NOMO-1 treated with dmso at 0.1 percent for 144 hours (cell line): ENCODE data around the gene CBARP.
"Not testable (repeated sequence)": the region's sequence is repeated elsewhere in the genome, so short reads cannot be mapped to it uniquely, and the experiment has no call there.

Source experiments
- DNase-seq: peaks from one replicate; lab custom pipeline; 2025; ENCODE audit not compliant: unreplicated experiment; lab: John Stamatoyannopoulos, UW

The CBARP gene

GRCh38 chr19:1254081-1254527 is 16.3 kb upstream of the CBARP start:
- DNase-seq, result no peak

- DNase-seq, result no peak
These were observed 15.8 kb upstream of the CBARP start for GRCh38 chr19:1253514-1254080.

- DNase-seq, result peak; percentile 96
These were observed 15.2 kb upstream of the CBARP start for GRCh38 chr19:1252821-1253513.

DNA sequence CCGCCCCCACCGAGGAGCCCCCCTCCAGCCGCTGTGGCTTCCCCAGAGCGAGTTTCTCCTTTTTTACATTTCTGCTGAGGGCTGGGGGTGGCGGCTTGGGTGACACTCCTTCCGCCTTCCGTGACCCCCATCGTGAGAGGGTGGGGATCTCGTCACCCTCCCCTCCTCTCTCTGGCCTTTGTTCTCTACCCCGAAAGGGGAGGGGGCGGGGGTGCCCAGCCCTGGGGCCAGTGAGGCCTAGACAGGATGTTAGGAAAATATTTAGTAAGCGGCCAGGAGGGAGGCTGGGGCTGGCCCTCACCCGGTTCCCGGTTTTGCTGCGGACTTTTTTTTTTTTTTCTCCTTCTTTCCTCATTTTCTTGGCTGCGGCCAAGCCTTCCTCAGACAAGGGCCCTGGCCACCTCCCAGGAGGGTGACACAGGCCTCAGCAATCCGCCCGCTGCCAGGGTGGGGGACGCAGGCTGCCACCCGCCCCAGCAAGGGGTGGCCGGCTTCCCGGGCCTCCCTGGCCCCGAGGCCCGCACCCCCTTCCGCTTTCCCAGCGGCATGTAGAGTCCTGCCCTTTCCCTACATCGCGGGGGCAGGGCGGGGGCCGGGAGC is 14.5 kb upstream of the CBARP start:
- DNase-seq, result peak; percentile 95

- DNase-seq, result peak; percentile 83
These were observed 13.8 kb upstream of the CBARP start for GRCh38 chr19:1251330-1252220.

- peak; percentile 50 for DNase-seq
These were observed 12.8 kb upstream of the CBARP start for GRCh38 chr19:1250437-1251260.

GRCh38 chr19:1249990-1250436 is 12.2 kb upstream of the CBARP start:
- no peak for DNase-seq

- DNase-seq, result peak; percentile 88
These were observed 11.6 kb upstream of the CBARP start for GRCh38 chr19:1249298-1249989.

- DNase-seq, result peak; percentile 82
These were observed 11.0 kb upstream of the CBARP start for GRCh38 chr19:1248786-1249297.

DNA sequence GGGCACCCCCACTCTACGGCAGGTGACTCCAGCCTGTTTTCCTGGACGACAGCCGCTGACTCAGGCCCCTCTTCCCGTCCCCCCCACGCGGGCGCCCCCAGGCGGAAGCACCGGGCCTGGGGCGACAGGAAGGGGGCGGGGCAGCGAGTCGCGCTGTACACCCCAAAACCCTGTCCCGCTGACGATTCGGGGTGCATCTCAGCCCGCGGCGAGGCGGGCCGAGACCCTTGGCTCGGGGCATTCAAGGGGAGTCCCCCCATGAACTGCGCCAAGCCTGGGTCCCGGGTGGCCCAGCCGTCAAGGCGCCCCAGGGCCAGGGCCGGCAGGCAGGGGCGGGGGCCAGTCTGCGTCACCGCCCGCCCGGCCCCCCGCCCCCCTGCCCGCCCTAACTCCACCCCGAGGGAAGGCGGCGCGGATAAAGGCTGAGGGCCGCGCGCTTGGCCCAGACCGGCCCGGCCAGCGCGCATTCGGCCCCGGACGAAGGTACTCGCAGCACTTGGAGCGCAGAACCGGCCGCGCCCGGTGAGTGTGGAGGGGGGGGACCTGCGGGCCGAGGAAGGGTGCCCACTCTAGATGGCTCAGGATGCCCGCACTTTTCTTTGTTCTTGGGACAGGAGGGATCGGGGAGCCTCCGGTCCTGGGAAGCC is 10.5 kb upstream of the CBARP start, which contains the start of gene MIDN:
Gene MIDN (plus strand): TSS at position 445 of the 647 bp plus-strand sequence. CDS start 1,714 bp downstream, outside the sequence.
- peak; percentile 68 for DNase-seq

DNA sequence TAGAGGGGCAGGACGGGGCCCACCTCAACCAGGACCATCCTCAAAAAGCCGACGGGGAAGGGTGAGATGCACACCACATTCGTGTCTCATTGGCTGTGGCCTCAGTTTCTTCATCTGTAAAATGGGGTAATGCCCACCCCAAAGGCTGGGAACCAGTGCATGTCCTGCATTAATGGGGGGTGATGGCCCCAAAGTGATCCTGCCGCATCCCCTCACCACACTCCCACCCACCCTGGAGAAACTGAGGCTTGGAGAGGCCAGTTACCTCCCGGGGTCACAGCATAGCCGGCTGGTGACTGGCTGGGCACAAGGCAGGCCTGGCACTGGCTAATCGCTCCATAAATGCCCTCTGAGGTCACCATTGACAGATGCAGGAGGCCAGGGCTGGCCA is 9.9 kb upstream of the CBARP start:
- DNase-seq, result no peak

GRCh38 chr19:1246265-1247087 is 8.7 kb upstream of the CBARP start:
- not testable (repeated sequence) for DNase-seq

GRCh38 chr19:1245494-1246264 is 7.9 kb upstream of the CBARP start:
- DNase-seq, result no peak

GRCh38 chr19:1244693-1245451 is 7.1 kb upstream of the CBARP start:
- no peak for DNase-seq

DNA sequence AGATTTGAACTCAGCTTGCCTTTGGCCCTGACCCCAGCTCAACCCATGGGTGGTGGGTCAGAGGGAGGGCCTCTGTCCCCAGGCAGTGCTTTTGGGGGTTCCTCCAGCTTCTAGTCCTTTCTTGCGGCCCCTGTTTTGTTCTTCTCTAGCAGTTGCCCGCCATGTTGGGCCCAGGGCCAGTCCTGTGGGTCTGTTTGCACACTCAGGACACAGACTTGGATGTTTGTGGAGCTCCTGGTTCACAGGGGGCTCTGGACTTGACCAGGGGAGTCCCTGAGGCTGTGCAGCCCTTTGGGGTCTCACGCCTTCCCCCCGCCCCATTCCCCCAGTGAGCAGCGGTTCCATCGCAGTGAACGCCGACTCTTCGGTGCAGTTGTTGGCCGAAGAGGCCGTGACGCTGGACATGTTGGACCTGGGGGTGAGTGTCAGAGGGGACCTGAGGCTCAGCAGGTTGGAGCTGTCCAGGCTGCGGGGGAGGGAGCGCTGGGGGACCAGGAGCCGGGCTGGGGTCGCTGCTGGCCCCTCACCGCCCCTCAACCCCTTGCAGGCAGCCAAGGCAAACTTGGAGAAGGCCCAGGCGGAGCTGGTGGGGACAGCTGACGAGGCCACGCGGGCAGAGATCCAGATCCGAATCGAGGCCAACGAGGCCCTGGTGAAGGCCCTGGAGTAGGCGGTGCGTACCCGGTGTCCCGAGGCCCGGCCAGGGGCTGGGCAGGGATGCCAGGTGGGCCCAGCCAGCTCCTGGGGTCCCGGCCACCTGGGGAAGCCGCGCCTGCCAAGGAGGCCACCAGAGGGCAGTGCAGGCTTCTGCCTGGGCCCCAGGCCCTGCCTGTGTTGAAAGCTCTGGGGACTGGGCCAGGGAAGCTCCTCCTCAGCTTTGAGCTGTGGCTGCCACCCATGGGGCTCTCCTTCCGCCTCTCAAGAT is 6.2 kb upstream of the CBARP start:
- DNase-seq, result peak; percentile 78
